ENCODE data around the gene ATP2B2.
"Not testable (repeated sequence)": the region's sequence is repeated elsewhere in the genome, so short reads cannot be mapped to it uniquely, and the experiment has no call there.

ATP2B2 gene

GRCh38 chr3:10382892-10383849 is 122.2 kb downstream of the ATP2B2 start:
- Mint-ChIP-seq H3K4me3 (no peak overlapping the region), H3K27me3 (no peaks in the 10 kb centered on the region)

GRCh38 chr3:10382445-10382844 is 122.9 kb downstream of the ATP2B2 start:
- DNase-seq (ENCODE audit: low spot score in 2 of 2); H3K4me3 Mint-ChIP-seq; ATAC-seq (ENCODE audit: low read depth); H3K36me3 Mint-ChIP-seq; H3K27ac Mint-ChIP-seq; H3K27me3 Mint-ChIP-seq; H3K9me3 Mint-ChIP-seq: not testable (repeated sequence)
- H3K4me1 Mint-ChIP-seq = peaks cover 18% of the 10 kb centered on the region

More at GRCh38 chr3:10382892-10383849, 122.2 kb downstream of the ATP2B2 start:
- ATAC-seq (ENCODE audit: low read depth) (no peak), DNase-seq (ENCODE audit: low spot score in 2 of 2) (no peak)
- Mint-ChIP-seq H3K9me3 (peaks cover 1% of the 10 kb centered on the region), H3K36me3 (no peaks in the 10 kb centered on the region), H3K4me1 (peaks cover 24% of the 10 kb centered on the region), H3K27ac (no peak overlapping the region)

GRCh38 chr3:10381336-10381735 is 124.0 kb downstream of the ATP2B2 start:
- H3K27me3 Mint-ChIP-seq = no peaks in the 10 kb centered on the region
- no peak overlapping the region for H3K4me3 Mint-ChIP-seq
- H3K36me3 Mint-ChIP-seq = no peaks in the 10 kb centered on the region
- DNase-seq (ENCODE audit: low spot score in 2 of 2) = no peak
- H3K27ac Mint-ChIP-seq = no peak overlapping the region
- ATAC-seq (ENCODE audit: low read depth) = no peak
- peaks cover 14% of the 10 kb centered on the region for H3K4me1 Mint-ChIP-seq
- H3K9me3 Mint-ChIP-seq = peaks cover 1% of the 10 kb centered on the region

- H3K4me1 Mint-ChIP-seq = peaks cover 15% of the 10 kb centered on the region
- no peak overlapping the region for H3K4me3 Mint-ChIP-seq
- H3K27ac Mint-ChIP-seq = no peak overlapping the region
- H3K9me3 Mint-ChIP-seq = peaks cover 1% of the 10 kb centered on the region
- H3K27me3 Mint-ChIP-seq = peaks cover 2% of the 10 kb centered on the region
- DNase-seq (ENCODE audit: low spot score in 2 of 2) = no peak
- ATAC-seq (ENCODE audit: low read depth) = no peak
- H3K36me3 Mint-ChIP-seq = no peaks in the 10 kb centered on the region
Observed at GRCh38 chr3:10380906-10381305, 124.5 kb downstream of the ATP2B2 start.

DNA sequence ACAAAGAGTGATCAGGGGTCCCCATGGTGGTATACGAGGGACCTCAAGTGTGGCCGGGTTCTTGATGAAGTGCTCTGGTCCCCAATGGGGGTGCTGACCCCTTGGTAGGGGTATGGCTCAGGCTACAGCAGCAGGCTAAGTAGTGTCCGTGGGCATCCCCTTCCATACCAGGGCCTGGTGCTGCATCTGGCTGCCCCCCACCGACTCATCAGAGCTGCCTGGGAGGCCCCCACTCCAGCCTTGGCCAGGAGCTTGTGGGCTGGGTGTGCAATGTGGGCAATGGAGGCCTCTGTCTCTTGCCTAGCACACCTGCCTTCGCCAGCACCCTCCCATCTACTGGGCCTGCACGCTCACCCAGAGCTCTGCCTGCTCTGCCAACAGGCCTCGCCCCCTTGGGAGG is 125.4 kb downstream of the ATP2B2 start:
- H3K27ac Mint-ChIP-seq = no peak overlapping the region
- H3K27me3 Mint-ChIP-seq = peaks cover 3% of the 10 kb centered on the region
- peaks cover 14% of the 10 kb centered on the region for H3K4me1 Mint-ChIP-seq
- no peaks in the 10 kb centered on the region for H3K9me3 Mint-ChIP-seq
- DNase-seq (ENCODE audit: low spot score in 2 of 2) = no peak
- H3K4me3 Mint-ChIP-seq = no peak overlapping the region
- ATAC-seq (ENCODE audit: low read depth) = no peak
- H3K36me3 Mint-ChIP-seq = no peaks in the 10 kb centered on the region

DNA sequence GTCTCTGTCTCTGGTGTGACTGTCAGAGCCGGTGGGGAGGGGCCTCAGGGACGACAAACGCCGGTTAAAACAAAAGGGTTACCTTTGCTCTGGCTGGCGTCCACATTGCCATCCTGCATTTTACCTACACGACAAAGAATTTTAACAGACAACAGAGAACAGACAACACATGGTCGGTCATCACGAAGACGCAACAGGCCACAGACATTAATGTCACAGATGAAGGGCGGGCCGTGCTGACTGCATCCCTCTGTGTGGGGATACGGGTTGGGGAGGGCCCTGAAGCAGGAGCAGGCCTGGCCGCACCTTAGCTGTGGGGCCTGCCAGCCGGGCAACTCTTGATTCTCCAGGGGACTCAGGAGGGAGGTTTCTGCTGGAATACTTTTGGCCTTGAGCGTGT is 126.2 kb downstream of the ATP2B2 start:
- ATAC-seq (ENCODE audit: low read depth) (no peak), DNase-seq (ENCODE audit: low spot score in 2 of 2) (no peak)
- peaks cover 14% of the 10 kb centered on the region for H3K4me1 Mint-ChIP-seq
- no peaks in the 10 kb centered on the region for H3K36me3 Mint-ChIP-seq
- H3K27me3 Mint-ChIP-seq = peaks cover 3% of the 10 kb centered on the region
- no peaks in the 10 kb centered on the region for H3K9me3 Mint-ChIP-seq
- H3K27ac Mint-ChIP-seq = no peak overlapping the region
- no peak overlapping the region for H3K4me3 Mint-ChIP-seq

DNA sequence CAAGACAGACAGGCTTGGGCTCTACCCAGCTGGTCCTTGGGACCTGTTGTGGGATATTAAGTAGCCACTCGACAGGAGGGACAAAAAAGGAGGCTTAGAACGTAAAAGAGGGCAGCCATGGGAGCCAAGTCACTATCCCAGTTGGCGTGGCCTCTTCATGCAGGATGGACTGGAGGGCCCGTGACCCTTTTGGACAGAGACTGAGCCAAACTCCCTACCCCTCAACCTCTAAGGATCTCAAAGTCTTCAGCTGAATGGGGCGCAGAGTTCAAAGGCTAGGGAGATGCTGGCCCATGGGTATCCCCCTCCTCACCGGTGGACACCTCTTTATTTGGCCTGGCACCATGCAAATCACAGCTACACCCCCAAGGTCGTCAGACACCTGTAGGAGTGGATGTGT is 126.6 kb downstream of the ATP2B2 start:
- Mint-ChIP-seq H3K36me3 (no peaks in the 10 kb centered on the region), H3K4me3 (no peak overlapping the region), H3K4me1 (peaks cover 11% of the 10 kb centered on the region), H3K27ac (no peak overlapping the region), H3K9me3 (no peaks in the 10 kb centered on the region), H3K27me3 (peaks cover 3% of the 10 kb centered on the region)
- DNase-seq (ENCODE audit: low spot score in 2 of 2) (no peak), ATAC-seq (ENCODE audit: low read depth) (no peak)

DNA sequence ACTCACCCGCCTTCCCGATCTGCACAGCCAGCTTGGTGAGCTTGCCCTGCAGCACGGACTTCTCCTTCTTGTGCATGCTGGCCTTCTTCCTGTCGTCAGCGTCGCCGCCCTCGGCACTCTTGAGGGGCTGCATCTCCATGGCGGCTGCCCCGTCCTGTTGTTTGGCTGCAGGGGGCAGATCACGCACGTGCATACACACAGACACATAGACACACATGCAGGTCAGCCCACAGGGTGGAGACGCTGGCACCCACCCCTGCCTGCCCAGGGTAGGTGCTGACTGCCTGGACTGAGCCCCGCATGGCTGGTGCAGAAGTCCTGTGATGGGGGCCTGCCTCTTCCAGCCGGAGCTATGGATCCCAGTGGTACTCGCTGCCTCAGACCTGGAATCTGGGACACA is 127.1 kb downstream of the ATP2B2 start:
- ATAC-seq (ENCODE audit: low read depth) = no peak
- Mint-ChIP-seq H3K36me3 (no peaks in the 10 kb centered on the region), H3K27me3 (peaks cover 3% of the 10 kb centered on the region), H3K4me1 (peaks cover 11% of the 10 kb centered on the region), H3K4me3 (no peak overlapping the region), H3K27ac (no peak overlapping the region), H3K9me3 (no peaks in the 10 kb centered on the region)
- no peak for DNase-seq (ENCODE audit: low spot score in 2 of 2)

DNA sequence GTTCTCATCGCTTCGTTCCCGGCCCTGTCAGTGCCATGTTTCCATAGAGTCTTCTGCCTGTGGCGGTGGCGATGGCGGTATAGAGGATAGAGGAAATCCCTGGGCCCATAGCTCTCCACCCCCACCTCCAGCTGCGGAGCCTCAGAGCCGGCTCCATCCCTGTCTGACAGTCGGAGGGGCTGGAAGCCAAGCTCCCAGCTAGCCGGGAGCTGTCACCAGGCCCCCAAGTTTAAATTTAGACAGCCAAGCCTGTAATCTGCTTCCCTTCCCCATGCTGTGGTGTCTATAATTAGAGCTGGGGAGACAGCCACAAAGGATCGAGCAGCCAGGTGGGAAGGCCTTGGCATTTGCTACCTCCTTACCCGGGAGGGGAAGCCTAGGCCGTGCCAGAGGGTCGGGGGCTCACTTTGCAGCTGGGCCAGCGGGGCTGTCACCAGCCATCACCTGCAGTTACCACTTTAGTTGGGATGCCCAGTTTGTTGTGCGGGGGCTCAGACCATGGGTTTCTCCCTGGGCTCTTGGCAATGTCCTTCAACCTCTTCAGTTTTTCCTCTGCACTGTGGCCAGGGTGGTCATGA is 128.1 kb downstream of the ATP2B2 start:
- H3K9me3 Mint-ChIP-seq = no peaks in the 10 kb centered on the region
- H3K27ac Mint-ChIP-seq = no peak overlapping the region
- H3K4me3 Mint-ChIP-seq = no peak overlapping the region

GRCh38 chr3:10376353-10376752 is 129.0 kb downstream of the ATP2B2 start:
- ATAC-seq (ENCODE audit: low read depth) = no peak
- no peak for DNase-seq (ENCODE audit: low spot score in 2 of 2)
- Mint-ChIP-seq H3K4me1 (peaks cover 9% of the 10 kb centered on the region), H3K27me3 (peaks cover 3% of the 10 kb centered on the region), H3K27ac (no peak overlapping the region), H3K9me3 (no peaks in the 10 kb centered on the region), H3K4me3 (no peak overlapping the region), H3K36me3 (no peaks in the 10 kb centered on the region)

More for the DNA sequence above, 128.1 kb downstream of the ATP2B2 start:
- Mint-ChIP-seq H3K4me1 (peaks cover 11% of the 10 kb centered on the region), H3K27me3 (peaks cover 3% of the 10 kb centered on the region), H3K36me3 (no peaks in the 10 kb centered on the region)
- no peak for DNase-seq (ENCODE audit: low spot score in 2 of 2)
- no peak for ATAC-seq (ENCODE audit: low read depth)

- Mint-ChIP-seq H3K27me3 (peaks cover 4% of the 10 kb centered on the region), H3K4me1 (peaks cover 11% of the 10 kb centered on the region), H3K27ac (no peak overlapping the region), H3K4me3 (no peak overlapping the region), H3K9me3 (no peaks in the 10 kb centered on the region), H3K36me3 (peaks cover 2% of the 10 kb centered on the region)
- no peak for ATAC-seq (ENCODE audit: low read depth)
- no peak for DNase-seq (ENCODE audit: low spot score in 2 of 2)
Observed at GRCh38 chr3:10375296-10376053, 129.9 kb downstream of the ATP2B2 start.

DNA sequence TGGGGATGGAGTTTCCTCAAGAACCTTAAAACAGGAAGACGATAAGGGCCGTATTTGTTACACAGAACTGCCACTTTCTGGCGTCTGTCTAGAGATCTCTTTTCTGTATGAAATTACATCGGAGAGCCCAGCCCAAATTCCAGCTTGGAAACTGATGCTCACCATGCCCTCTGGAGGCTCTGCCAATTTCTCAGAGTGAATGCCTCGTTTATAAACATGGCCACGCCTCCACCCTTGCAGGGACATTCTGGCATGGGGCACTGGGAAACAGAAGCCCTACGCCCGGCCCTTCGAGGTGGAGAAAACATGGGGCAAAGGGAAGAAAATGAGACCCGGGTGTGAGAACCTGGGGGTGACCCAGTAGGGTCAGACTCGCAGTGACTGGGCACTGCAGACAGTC is 131.1 kb downstream of the ATP2B2 start:
- DNase-seq (ENCODE audit: low spot score in 2 of 2) (no peak), ATAC-seq (ENCODE audit: low read depth) (no peak)
- Mint-ChIP-seq H3K27me3 (peaks cover 6% of the 10 kb centered on the region), H3K9me3 (no peaks in the 10 kb centered on the region), H3K4me3 (no peak overlapping the region), H3K36me3 (peaks cover 2% of the 10 kb centered on the region), H3K4me1 (peaks cover 13% of the 10 kb centered on the region), H3K27ac (no peak overlapping the region)

DNA sequence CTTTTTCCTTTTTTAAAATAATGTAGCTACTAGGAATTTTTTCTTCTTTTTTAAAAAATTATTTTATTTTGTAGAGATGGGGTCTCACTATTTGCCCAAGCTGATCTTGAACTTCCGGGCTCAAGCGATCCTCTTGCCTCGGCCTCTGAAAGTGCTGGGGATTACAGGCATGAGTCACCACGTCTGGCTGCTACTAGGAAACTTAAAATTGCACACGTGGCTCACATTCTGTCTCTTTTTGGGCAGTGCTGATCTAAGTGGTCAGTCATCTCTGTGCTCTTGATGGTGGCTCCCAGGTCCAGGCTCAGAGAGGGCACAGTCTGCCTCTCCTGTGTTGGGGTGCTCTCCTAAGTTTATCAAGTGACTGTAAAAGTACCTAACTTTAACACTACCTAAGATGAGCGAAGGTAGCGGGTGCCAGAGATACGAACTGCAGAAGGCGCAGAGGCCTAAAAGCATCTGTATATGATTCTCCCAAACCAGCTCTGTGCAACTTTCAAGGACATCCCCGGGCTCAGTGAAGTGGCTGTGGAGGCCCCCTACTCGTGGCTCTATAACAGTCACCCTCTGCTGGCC is 131.6 kb downstream of the ATP2B2 start:
- Mint-ChIP-seq H3K9me3 (no peaks in the 10 kb centered on the region), H3K27me3 (peaks cover 6% of the 10 kb centered on the region), H3K4me3 (no peak overlapping the region), H3K27ac (no peak overlapping the region), H3K36me3 (peaks cover 2% of the 10 kb centered on the region), H3K4me1 (peaks cover 13% of the 10 kb centered on the region)
- ATAC-seq (ENCODE audit: low read depth) = no peak
- no peak for DNase-seq (ENCODE audit: low spot score in 2 of 2)

- H3K36me3 Mint-ChIP-seq = peaks cover 2% of the 10 kb centered on the region
- no peak for ATAC-seq (ENCODE audit: low read depth)
- no peak overlapping the region for H3K4me3 Mint-ChIP-seq
- H3K9me3 Mint-ChIP-seq = peaks cover 5% of the 10 kb centered on the region
- peaks cover 18% of the 10 kb centered on the region for H3K4me1 Mint-ChIP-seq
- H3K27ac Mint-ChIP-seq = no peak overlapping the region
- peaks cover 11% of the 10 kb centered on the region for H3K27me3 Mint-ChIP-seq
- no peak for DNase-seq (ENCODE audit: low spot score in 2 of 2)
Observed at GRCh38 chr3:10371789-10372188, 133.6 kb downstream of the ATP2B2 start.

All from memory B cell (primary cell).